Activated gamma-delta T cell (primary cell): ENCODE measurements around the gene TUBGCP5.

ENCODE experiments used
- DNase-seq: peaks from one replicate; lab custom pipeline; 2025; lab: John Stamatoyannopoulos, UW

TUBGCP5 gene

DNA sequence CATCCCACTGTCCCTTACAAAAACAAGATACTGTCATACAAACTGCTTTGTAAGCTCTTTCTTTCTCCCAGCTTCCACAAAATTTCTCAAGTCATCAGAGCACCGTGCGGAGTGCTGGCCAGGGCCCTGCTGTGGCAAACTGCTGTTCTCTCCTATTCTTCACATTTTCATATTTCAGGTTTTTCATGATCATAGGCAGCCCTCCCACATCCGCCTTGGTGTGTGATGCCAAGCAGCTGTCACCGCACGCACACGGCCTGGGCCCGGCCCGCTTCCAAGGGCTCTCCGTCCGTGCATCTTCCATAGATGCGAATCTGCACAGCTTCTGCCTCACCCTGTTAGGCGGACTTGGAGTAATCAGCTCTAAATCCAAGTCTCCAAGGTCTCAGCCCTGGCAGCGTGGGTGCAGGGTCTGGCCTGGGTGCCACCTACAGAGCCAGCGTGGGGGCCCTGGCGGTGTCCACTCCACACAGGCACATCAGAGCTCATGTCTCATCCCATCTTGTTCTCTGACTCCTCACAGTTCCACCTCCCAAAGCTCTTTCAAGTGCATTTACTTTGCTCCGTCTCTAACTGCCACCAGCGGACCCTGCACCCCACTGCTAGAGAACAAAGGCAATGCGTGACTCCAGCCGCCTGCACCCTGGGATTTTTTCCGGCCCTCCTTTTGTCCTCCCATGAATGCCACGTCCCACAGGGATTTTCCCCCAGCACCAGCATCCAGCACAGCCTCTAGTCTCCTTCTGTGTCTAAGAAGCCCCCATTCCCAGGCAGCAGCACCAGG lies 86.4 kb downstream of the TUBGCP5 start:
- no peak for DNase-seq

GRCh38 chr15:22951381-22952280 lies 87.7 kb downstream of the TUBGCP5 start:
- no peak for DNase-seq

DNA sequence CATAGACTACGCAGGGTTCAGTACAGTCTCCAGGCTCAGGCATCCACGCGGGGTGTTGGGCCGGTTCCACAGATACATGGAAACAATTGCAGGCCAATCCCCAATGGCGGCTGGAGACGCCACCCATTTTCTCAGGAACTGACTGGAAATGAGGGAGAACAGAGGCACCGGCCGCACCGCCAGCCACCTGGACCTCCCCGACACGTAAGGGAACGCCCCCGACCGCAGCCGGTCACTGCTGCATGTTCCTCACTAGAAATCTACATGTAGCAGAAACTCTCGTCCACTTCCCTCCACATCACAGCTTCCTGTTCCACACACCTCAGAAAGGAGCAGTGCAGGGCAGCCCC lies 88.4 kb downstream of the TUBGCP5 start:
- DNase-seq: no peak

DNA sequence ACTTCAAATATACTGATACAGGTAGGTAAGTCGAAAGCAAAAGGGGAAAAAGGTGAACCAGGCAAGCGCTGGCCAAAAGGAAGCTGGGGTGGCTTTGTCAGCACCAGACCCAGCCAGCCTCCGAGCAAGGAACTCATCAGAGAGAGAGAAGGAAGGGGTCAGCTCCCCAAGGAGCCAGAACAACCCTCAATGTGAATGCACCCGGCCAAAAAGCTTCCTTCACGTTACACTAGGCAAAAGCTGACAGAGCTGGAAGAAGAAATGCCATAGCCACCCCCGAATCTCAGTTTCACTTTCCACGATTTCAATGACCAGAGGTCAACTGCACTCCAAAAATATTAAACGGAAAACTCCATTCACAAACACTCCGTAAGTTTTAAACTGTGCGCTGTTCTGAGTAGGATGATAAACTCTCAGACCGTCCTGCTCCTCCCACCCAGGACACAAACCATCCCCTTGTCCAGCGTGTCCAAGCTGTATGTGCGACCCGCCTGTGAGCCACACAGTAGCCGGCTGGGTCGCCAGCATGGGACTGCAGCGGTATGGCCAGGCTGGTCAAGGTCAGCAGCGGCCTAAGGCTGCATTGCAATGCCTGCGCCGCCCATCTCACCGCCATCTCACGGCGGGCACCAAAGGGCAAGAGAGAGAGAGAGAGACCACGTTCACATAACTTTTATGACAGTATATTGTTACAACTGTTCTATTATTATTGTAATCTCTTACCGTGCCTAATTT lies 88.9 kb downstream of the TUBGCP5 start:
- no peak for DNase-seq
